Smooth muscle cell (in vitro differentiated cells): ENCODE results near the gene PIGU. TPM values are rescaled to one million over a fixed set of nuclear protein-coding genes. Genes with fewer than 3 reads are reported as not detected.
A peak's percentile ranks its signal among the peaks of the same experiment; 100 is the strongest.

Experiments
- DNase-seq: peaks from one replicate; lab custom pipeline; 2025; ENCODE audit not compliant: unreplicated experiment; lab: John Stamatoyannopoulos, UW
- H2AFZ ChIP-seq: fragments of 200-600 bp; sonication (generic); 2 replicates; pipeline ENCODE4 v1.6.0; 2016; ENCODE audit warnings: antibody characterized with exemption, low read depth, mild to moderate bottlenecking
- H3F3A ChIP-seq: fragments of 200-600 bp; sonication (generic); 2 replicates; pipeline ENCODE4 v1.6.0; 2017; ENCODE audit warnings: antibody characterized with exemption, low read depth
- H3K27ac ChIP-seq: fragments of 200-600 bp; sonication (generic); 2 replicates; pipeline ENCODE4 v1.5.1; 2016; ENCODE audit warnings: low read depth, mild to moderate bottlenecking
- H3K27me3 ChIP-seq: fragments of 200-600 bp; sonication (generic); 2 replicates; pipeline ENCODE4 v1.6.1; 2016; ENCODE audit warnings: low read depth, mild to moderate bottlenecking
- H3K36me3 ChIP-seq: fragments of 200-600 bp; sonication (generic); 2 replicates; pipeline ENCODE4 v1.5.1; 2016; ENCODE audit warnings: low read depth
- H3K4me1 ChIP-seq: fragments of 200-600 bp; sonication (generic); 2 replicates; pipeline ENCODE4 v1.5.1; 2016; ENCODE audit warnings: low read depth
- H3K4me2 ChIP-seq: fragments of 200-600 bp; sonication (generic); 2 replicates; pipeline ENCODE4 v1.6.0; 2016; ENCODE audit warnings: mild to moderate bottlenecking
- H3K4me3 ChIP-seq: fragments of 200-600 bp; sonication (generic); 2 replicates; pipeline ENCODE4 v1.5.1; 2016; ENCODE audit warnings: mild to moderate bottlenecking
- H3K79me2 ChIP-seq: fragments of 200-600 bp; sonication (generic); 2 replicates; pipeline ENCODE4 v1.6.0; 2016; ENCODE audit warnings: low read depth, mild to moderate bottlenecking
- H3K9ac ChIP-seq: fragments of 200-600 bp; sonication (generic); 2 replicates; pipeline ENCODE4 v1.6.0; 2016; ENCODE audit warnings: low read depth
- H3K9me3 ChIP-seq: fragments of 200-600 bp; sonication (generic); replicated peaks from 2 replicates; pipeline ENCODE4 v1.5.1; 2016; ENCODE audit warnings: low read depth
- H4K20me1 ChIP-seq: fragments of 200-600 bp; sonication (generic); 2 replicates; pipeline ENCODE4 v1.6.0; 2016; ENCODE audit warnings: low read depth
- CTCF ChIP-seq: fragments of 200-600 bp; sonication (generic); IDR thresholded peaks from 2 replicates; pipeline ENCODE4 v1.5.1; 2017; ENCODE audit warnings: borderline replicate concordance, mild to moderate bottlenecking, antibody characterized with exemption; ENCODE audit not compliant: insufficient read depth, poor library complexity, severe bottlenecking
- WGBS: methylation state at CpG from one replicate; pipeline ENCODE4 v1.1.7; 2016; ENCODE audit warnings: low lambda C conversion rate; 5-methylcytosine and 5-hydroxymethylcytosine counted together
- polyA plus RNA-seq: library from polyadenylated mRNA; unstranded; fragments of >200 nt; fragmentation: Nextera tagmentation; extraction: Ambion mirVana; gene quantifications from 2 replicates; pipeline ENCODE4 v1.2.1, GENCODE V29; 2016
- total RNA-seq: library from RNA; depleted of rRNA; stranded (reverse); fragments of >200 nt; gene quantifications from 2 replicates; pipeline ENCODE4 v1.2.3, GENCODE V29; 2014

The PIGU gene
- total and polyA plus RNA-seq, 2 experiments from 2014 or later = 46.5 to 50.2 TPM

GRCh38 chr20:34525709-34526416 is 151.0 kb downstream of the PIGU start:
- Histone ChIP-seq H4K20me1 (peaks cover 96% of the 10 kb centered on the region), H3F3A (peaks cover 9% of the 10 kb centered on the region), H3K4me2 (peak overlapping the region; percentile 48), H3K79me2 (peaks cover 55% of the 10 kb centered on the region), H3K27me3 (no peaks in the 10 kb centered on the region), H3K36me3 (no peaks in the 10 kb centered on the region), H3K9me3 (no peaks in the 10 kb centered on the region), H3K27ac (peak overlapping the region; percentile 71), H3K4me3 (no peak overlapping the region), H3K9ac (peak overlapping the region; percentile 14), H3K4me1 (no peaks in the 10 kb centered on the region), H2AFZ (no peak overlapping the region)
- TF ChIP-seq CTCF = no peak
- DNase-seq = no peak
- WGBS = 38% methylated on average over 14 of the region's 14 CpGs

GRCh38 chr20:34525342-34525708 is 151.6 kb downstream of the PIGU start:
- no peak for TF ChIP-seq CTCF
- no peaks in the 10 kb centered on the region for H3K9me3 ChIP-seq
- no peaks in the 10 kb centered on the region for H3K4me1 ChIP-seq
- H3K27ac ChIP-seq = peak overlapping the region; percentile 71
- H3K9ac ChIP-seq = peak overlapping the region; percentile 14
- peaks cover 58% of the 10 kb centered on the region for H3K79me2 ChIP-seq
- no peaks in the 10 kb centered on the region for H3K36me3 ChIP-seq
- H3K4me2 ChIP-seq = peak overlapping the region; percentile 48
- peaks cover 96% of the 10 kb centered on the region for H4K20me1 ChIP-seq
- DNase-seq = no peak
- no peak overlapping the region for H3K4me3 ChIP-seq
- no peaks in the 10 kb centered on the region for H3K27me3 ChIP-seq
- WGBS = 80% methylated on average over 7 of the region's 7 CpGs
- peaks cover 9% of the 10 kb centered on the region for H3F3A ChIP-seq
- no peak overlapping the region for H2AFZ ChIP-seq

- Histone ChIP-seq H3K4me2 (no peak overlapping the region), H3K9ac (no peak overlapping the region), H3F3A (peaks cover 9% of the 10 kb centered on the region), H3K4me3 (no peak overlapping the region), H3K27ac (peak overlapping the region; percentile 71), H4K20me1 (peaks cover 96% of the 10 kb centered on the region), H2AFZ (no peak overlapping the region), H3K79me2 (peaks cover 59% of the 10 kb centered on the region), H3K36me3 (no peaks in the 10 kb centered on the region), H3K27me3 (no peaks in the 10 kb centered on the region), H3K9me3 (no peaks in the 10 kb centered on the region), H3K4me1 (no peaks in the 10 kb centered on the region)
- DNase-seq = no peak
- 97% methylated on average over 11 of the region's 11 CpGs for WGBS
- no peak for TF ChIP-seq CTCF
Measured at GRCh38 chr20:34524426-34524825, 152.5 kb downstream of the PIGU start.
